Smooth muscle cell of bladder (primary cell): ENCODE results near the gene RNASE13. TPM values are rescaled to one million over a fixed set of nuclear protein-coding genes. Genes with fewer than 3 reads are reported as not detected.

Experiments used
- total RNA-seq: library from RNA; depleted of rRNA; stranded (reverse); fragments of >200 nt; gene quantifications from 2 replicates; pipeline ENCODE4 v1.2.3, GENCODE V29; 2014

RNASE13 gene, protein sequence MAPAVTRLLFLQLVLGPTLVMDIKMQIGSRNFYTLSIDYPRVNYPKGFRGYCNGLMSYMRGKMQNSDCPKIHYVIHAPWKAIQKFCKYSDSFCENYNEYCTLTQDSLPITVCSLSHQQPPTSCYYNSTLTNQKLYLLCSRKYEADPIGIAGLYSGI
- not detected in 2 replicates for total RNA-seq

DNA sequence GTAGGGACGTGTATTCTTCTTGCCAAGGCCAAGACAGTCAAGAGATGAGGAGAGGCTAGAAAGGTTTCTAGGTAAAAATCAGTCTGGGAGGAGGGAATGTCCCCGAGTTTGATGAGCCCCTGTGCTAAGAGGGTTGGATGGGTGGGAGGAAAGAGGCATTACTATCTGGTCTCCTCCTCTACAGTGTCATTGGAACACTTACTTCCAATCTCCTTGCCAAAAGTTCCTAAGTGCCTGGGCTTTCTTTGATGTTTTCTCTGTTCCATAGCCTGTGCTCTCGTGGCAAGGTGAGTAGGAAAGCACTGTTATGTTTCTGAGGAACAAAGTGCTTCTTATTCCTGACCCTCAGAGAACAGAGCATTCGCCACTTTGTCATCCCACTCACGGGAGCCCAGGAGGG, at the start of gene RNASE13:
RNASE13 (minus strand) TSS at position 101 of the 400 bp plus-strand sequence. CDS start 519 bp downstream, outside the sequence.

DNA sequence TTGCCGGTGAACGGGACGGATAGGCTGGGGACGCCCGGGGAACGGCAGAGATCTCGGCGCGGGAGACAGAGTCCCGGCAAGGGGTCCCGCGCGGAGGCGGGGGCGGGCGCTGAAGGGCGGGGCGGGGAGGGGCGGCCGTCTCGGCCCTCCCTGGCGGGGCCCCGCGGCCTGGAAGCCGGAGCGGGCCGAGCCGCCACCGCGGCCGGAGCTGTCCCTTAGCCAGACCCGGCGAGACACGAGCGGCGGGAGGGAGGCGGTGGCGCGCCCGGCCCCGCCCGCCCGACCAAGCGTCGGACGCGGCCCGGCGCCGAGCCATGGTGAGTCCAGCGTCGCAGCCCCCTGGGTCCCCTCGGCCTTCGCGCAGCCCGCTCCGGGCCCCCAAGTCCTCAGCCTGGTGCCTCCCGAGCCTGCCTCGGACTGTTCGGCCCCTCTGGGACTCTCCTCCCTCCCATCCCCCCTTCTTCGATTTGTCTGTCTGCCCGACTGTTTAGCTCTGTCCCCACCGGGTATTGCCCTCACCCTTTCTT, 35.5 kb upstream of the RNASE13 start, which contains the start of gene ARHGEF40:
ARHGEF40 (plus strand) TSS at position 222 of the 527 bp plus-strand sequence; CDS start at position 315, 93 bp downstream.

DNA sequence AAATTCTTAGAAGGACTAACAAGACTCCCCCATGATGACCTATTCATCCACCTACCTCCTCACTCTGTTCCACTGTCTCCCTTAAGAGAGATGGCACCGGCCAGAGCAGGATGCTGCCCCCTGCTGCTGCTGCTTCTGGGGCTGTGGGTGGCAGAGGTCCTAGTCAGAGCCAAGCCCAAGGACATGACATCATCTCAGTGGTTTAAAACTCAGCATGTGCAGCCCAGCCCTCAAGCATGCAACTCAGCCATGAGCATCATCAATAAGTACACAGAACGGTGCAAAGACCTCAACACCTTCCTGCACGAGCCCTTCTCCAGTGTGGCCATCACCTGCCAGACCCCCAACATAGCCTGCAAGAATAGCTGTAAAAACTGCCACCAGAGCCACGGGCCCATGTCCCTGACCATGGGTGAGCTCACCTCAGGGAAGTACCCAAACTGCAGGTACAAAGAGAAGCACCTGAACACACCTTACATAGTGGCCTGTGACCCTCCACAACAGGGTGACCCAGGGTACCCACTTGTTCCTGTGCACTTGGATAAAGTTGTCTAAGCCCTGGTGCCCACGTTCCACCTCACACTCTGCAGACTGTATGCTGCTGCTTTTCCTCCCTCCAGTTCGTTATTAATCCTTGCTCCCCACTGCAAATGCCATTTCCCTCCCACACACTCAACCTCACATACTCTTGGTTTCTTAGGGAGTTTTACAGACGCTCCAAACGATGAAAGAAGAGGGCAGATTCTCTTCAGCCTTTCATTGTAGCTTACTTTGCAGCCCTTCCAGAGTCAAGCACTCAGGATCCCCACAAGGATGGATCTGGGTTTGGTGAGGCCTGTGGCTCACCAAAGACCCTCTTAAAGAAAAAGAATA, 23.4 kb upstream of the RNASE13 start, which contains the start of gene RNASE8:
RNASE8 (plus strand) TSS at position 20 of the 873 bp plus-strand sequence; CDS start at position 91, 71 bp downstream.

DNA sequence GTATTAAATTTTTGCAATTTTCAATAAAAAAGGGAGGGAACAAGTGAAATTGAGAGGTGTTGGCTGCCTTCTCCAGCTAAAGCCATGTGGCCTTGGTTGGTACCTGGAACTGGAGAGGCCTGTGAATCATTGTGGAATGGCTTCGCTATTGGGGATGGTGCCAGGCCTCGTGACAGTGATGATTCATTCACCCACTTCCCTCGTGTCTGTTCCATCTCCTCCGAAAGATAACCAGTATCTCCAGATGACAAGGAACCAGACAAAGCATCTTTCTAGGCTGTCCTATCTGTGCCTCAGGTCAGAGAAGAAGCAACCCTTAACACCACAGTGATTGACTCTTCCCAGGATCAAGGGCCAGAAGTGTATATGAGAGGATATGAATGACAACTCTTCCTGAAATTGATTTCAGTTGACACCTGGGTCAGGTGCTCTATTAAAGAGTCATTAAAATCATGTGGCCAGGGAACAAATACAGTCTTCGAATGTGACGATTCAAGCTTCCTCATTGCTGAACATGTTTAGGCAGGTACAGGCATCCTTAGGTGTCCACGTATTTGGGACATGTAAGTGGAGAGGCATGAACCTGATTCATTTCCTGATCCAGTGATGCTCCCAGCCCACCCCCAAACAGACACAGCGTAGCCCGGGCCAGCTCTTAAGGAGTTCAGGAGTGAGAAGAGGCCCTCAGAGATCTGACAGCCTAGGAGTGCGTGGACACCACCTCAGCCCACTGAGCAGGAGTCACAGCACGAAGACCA, 7.2 kb upstream of the RNASE13 start, which contains the start of gene RNASE7:
RNASE7 (plus strand) TSS at position 687 of the 758 bp plus-strand sequence. CDS start 631 bp downstream, outside the sequence.

DNA sequence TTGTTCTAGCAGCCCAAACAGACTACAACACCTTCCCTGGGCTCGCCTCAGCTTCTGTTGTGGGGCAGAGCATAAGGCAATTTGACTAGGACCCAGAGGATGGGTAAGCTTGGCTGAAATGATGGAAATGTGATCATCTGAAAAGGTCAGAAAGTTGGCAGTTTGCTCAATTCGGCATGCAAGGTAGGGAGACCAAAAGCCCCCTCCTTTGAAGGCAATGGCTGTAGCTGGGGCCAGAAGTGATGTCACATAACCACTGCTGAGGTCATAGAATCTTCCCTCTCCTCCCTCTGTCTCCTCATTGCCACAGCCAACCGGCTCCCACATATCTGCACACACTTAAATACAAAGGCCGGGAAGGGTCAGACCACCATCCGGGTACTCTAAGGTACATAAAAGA, 4.7 kb downstream of the RNASE13 start, which contains the start of gene TPPP2:
TPPP2 (plus strand) TSS at position 301 of the 400 bp plus-strand sequence. CDS start 365 bp downstream, outside the sequence.

DNA sequence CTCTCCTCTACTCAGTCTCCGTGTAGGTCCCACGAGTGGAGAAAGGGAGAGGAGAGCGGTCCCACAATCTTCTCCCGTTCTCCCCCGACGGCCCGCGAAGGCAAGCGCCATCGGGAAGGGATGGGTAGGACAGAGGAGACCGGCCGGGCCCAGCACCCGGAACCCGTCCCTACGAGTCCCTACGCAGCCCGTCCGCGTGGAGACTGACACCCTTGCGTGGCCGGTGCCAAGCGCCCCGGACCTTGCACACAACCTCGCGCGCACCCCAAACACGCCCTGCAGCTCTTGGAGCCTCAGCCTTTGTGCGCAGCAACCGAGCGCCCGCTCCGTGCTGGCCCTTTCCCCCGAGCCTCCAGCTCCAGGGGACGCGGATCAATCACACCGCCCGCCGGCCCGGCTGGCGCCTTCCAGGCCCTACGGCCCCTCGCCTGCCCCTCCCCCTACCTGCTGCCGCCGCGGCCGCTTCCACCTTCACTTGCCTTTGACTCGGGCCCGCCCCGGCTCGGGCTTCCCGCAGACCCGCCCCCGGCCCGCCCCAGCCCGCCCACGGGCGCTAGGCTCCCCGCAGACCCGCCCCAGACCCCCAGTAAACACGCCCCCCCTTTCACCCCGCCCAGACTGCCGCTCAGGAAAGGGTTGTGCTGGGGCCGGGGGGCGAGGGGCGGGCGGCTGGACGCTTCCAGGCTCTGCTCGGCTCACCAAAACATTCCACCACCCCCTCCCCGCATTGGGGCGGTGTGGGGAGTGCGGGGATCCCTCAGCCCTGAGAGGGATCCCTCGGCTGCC, 9.8 kb downstream of the RNASE13 start, which contains the start of gene NDRG2:
NDRG2 (minus strand) TSS at position 477 of the 786 bp plus-strand sequence. CDS start 1,746 bp downstream, outside the sequence.

DNA sequence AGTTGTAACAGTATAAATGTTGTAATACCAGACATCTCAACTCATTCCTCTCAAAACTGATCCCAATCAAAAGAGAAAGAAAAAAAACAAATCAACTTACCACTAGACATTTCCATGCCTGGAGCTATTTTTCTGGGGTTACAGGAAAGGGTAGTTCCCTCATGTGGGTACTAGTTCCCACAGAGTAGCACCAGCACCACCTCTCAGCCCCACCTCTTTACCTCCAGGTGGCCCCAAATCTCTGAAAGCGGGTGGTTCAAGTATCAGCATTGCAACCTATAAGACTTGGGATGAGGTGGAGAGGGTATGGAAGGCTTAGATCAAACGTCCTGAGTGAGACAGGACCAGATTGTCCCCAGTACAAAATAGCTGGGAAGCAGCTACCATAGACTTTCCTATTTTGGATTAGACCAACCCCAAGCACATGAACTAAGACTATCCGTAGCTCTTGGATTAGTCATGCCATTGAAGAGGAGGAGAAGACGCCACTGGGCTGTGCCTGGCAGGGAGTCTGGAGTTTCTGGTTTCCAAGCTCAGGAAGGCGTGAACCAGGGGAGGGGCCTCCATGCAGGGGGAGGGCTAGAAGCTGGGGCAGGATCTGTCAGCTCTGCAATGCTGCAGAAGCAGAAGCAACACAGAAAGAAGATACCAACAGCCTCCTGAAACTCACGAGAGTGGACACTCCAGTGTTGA, 35.8 kb downstream of the RNASE13 start, which contains the start of gene SLC39A2:
SLC39A2 (plus strand) TSS at position 620 of the 693 bp plus-strand sequence. CDS start 154 bp downstream, outside the sequence.

DNA sequence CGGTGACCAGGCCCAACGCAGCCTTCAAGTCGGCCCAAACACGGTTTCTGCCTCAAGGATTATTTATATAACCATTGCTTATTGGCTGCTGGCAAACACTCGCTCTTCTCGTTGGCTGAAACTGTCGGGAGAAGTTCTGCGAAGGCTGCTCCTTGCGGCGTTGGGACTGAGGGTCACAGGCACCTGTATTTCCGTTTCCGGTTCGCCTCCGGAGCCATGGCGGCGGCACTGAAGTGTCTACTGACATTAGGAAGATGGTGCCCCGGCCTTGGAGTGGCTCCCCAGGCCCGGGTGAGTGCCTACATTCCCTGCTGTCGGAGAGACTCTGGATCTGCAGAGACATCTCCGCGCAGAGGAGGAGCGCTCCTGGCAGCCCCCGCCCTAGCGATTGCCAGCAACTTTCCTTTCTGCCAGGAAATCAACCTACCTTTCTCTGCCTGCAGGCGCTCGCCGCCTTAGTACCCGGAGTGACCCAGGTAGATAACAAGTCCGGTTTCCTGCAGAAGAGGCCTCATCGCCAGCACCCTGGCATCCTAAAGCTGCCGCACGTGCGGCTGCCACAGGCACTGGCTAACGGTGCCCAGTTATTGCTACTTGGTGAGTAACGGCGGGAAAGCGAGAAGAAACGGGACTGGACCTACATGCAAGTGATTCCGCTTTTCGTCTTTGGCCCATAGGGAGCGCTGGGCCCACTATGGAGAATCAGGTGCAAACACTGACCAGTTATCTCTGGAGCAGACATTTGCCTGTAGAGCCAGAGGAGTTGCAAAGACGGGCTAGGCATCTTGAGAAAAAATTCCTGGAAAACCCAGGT, 44.6 kb downstream of the RNASE13 start, which contains the start of gene METTL17:
METTL17 (plus strand) TSS at position 194 of the 814 bp plus-strand sequence; CDS start at position 217, 23 bp downstream.

Other genes with a start within 250 kb of the RNASE13 start
- gene RNASE1, start 232.0 kb downstream of the RNASE13 start, total RNA-seq = 0.09 TPM in 1 of 2 replicates, not detected in the other
- not detected in 2 replicates for gene RNASE3, start 143.4 kb downstream of the RNASE13 start, total RNA-seq
- gene RNASE2, start 79.3 kb downstream of the RNASE13 start, total RNA-seq = not detected in 2 replicates
- 24.7 and 26.5 TPM in 2 replicates for gene METTL17, start 44.8 kb downstream of the RNASE13 start, total RNA-seq
- gene SLC39A2, start 35.5 kb downstream of the RNASE13 start, total RNA-seq = under 0.01 and 0.09 TPM in 2 replicates
- gene NDRG2, start 9.7 kb downstream of the RNASE13 start, total RNA-seq = 0.09 TPM in 1 of 2 replicates, not detected in the other
- gene TPPP2, start 4.6 kb downstream of the RNASE13 start, total RNA-seq = not detected in 2 replicates
- gene RNASE7, start 7.6 kb upstream of the RNASE13 start, total RNA-seq = not detected in 2 replicates
- not detected in 2 replicates for gene RNASE8, start 23.0 kb upstream of the RNASE13 start, total RNA-seq
- gene ARHGEF40, start 35.5 kb upstream of the RNASE13 start, total RNA-seq = 16.4 and 17.3 TPM in 2 replicates
- 1.8 and 2.6 TPM in 2 replicates for gene ZNF219, start 63.8 kb upstream of the RNASE13 start, total RNA-seq
- not detected in 2 replicates for gene TMEM253, start 66.3 kb upstream of the RNASE13 start, total RNA-seq
- gene OR5AU1, start 121.3 kb upstream of the RNASE13 start, total RNA-seq = not detected in 2 replicates
- 562 and 738 TPM in 2 replicates for gene HNRNPC, start 234.6 kb upstream of the RNASE13 start, total RNA-seq
- gene RPGRIP1, start 245.3 kb upstream of the RNASE13 start, total RNA-seq = not detected in 2 replicates